Liver (tissue), 9 donors: ENCODE data around the gene STXBP6. TPM values are rescaled to one million over a fixed set of nuclear protein-coding genes. Genes with fewer than 3 reads are reported as not detected.

Experiments
- DNase-seq: peaks from one replicate; pipeline ENCODE4 v3.0.0-alpha.2; 2017; ENCODE audit warnings: low spot score
- H3K27ac ChIP-seq, 2 donors: one replicate each; pipeline ENCODE4 v1.7.0; 2013; ENCODE audit warnings: inconsistent platforms in 2 of 2, low read length in 2 of 2, control low read depth in 1 of 2, low read depth in 1 of 2, mild to moderate bottlenecking in 1 of 2
- H3K27me3 ChIP-seq, 4 donors: one replicate each; pipeline versions ENCODE4 v1.6.1 to v1.7.0; 2013; ENCODE audit warnings: low read length in 3 of 4, inconsistent platforms in 1 of 4, mild to moderate bottlenecking in 1 of 4, moderate library complexity in 1 of 4; ENCODE audit not compliant: control insufficient read depth in 4 of 4, insufficient read depth in 4 of 4
- H3K36me3 ChIP-seq, 4 donors: one replicate each; pipeline versions ENCODE4 v1.6.1 to v1.7.0; 2013; ENCODE audit warnings: low read length in 3 of 4, mild to moderate bottlenecking in 3 of 4, low read depth in 1 of 4, moderate library complexity in 1 of 4; ENCODE audit not compliant: control insufficient read depth in 4 of 4, insufficient read depth in 3 of 4
- H3K4me1 ChIP-seq, 4 donors: one replicate each; pipeline versions ENCODE4 v1.6.1 to v1.7.0; 2013; ENCODE audit warnings: low read length in 3 of 4, mild to moderate bottlenecking in 3 of 4, moderate library complexity in 1 of 4; ENCODE audit not compliant: control insufficient read depth in 4 of 4, insufficient read depth in 4 of 4
- H3K4me3 ChIP-seq, 3 donors: one replicate each; pipeline versions ENCODE4 v1.6.1 to v1.7.0; 2013; ENCODE audit warnings: low read length in 3 of 3, control low read depth in 1 of 3, low read depth in 1 of 3, mild to moderate bottlenecking in 1 of 3
- H3K9ac ChIP-seq, 2 donors: one replicate each; pipeline ENCODE4 v1.7.0; 2013; ENCODE audit warnings: low read length in 2 of 2, mild to moderate bottlenecking in 2 of 2, moderate library complexity in 2 of 2, control low read depth in 1 of 2, low read depth in 1 of 2
- H3K9me3 ChIP-seq, 4 donors: one replicate each; pipeline versions ENCODE4 v1.6.1 to v1.7.0; 2013; ENCODE audit warnings: low read length in 3 of 4; ENCODE audit not compliant: control insufficient read depth in 4 of 4
- ATF3 ChIP-seq: IDR thresholded peaks from 2 replicates; pipeline ENCODE4 v1.6.1; 2016; ENCODE audit warnings: antibody characterized with exemption
- CTCF ChIP-seq: fragments of 150-350 bp; IDR thresholded peaks from 2 replicates; pipeline ENCODE4 v1.5.1; 2017; ENCODE audit warnings: improper control_type of control experiment, low read depth, low read length; ENCODE audit not compliant: missing input control
- EGR1 ChIP-seq, 2 donors: IDR thresholded peaks; 2 replicates each; pipeline ENCODE4 v1.6.1; 2016 to 2018; ENCODE audit warnings: antibody characterized with exemption in 2 of 2, low read depth in 2 of 2
- FOXA1 ChIP-seq: IDR thresholded peaks from 2 replicates; pipeline ENCODE4 v1.6.1; 2016; ENCODE audit warnings: antibody characterized with exemption
- FOXA2 ChIP-seq: IDR thresholded peaks from 2 replicates; pipeline ENCODE4 v1.6.1; 2016; ENCODE audit warnings: antibody characterized with exemption
- GABPA ChIP-seq, 2 donors: IDR thresholded peaks in 1 of 2; conservative IDR thresholded peaks in 1 of 2; 2 replicates each; pipeline ENCODE4 v1.6.1; 2016; ENCODE audit warnings: antibody characterized with exemption in 2 of 2, mild to moderate bottlenecking in 1 of 2, moderate library complexity in 1 of 2
- HNF4A ChIP-seq, 2 donors: conservative IDR thresholded peaks; 2 replicates each; pipeline ENCODE4 v1.6.1; 2016; ENCODE audit warnings: antibody characterized with exemption in 2 of 2, mild to moderate bottlenecking in 2 of 2
- HNF4G ChIP-seq: IDR thresholded peaks from 2 replicates; pipeline ENCODE4 v1.6.1; 2016; ENCODE audit warnings: antibody characterized with exemption
- JUND ChIP-seq, 2 donors: IDR thresholded peaks; 2 replicates each; pipeline ENCODE4 v1.6.1; 2016; ENCODE audit warnings: antibody characterized with exemption in 2 of 2
- MAX ChIP-seq: IDR thresholded peaks from 2 replicates; pipeline ENCODE4 v1.6.1; 2016; ENCODE audit warnings: antibody characterized with exemption
- NR2F2 ChIP-seq: IDR thresholded peaks from 2 replicates; pipeline ENCODE4 v1.6.1; 2016; ENCODE audit warnings: antibody characterized with exemption
- RAD21 ChIP-seq, 2 donors: IDR thresholded peaks; 2 replicates each; pipeline ENCODE4 v1.6.1; 2016; ENCODE audit warnings: antibody characterized with exemption in 2 of 2, mild to moderate bottlenecking in 2 of 2
- REST ChIP-seq: IDR thresholded peaks from 2 replicates; pipeline ENCODE4 v1.6.1; 2016; ENCODE audit warnings: antibody characterized with exemption, mild to moderate bottlenecking
- RXRA ChIP-seq, 2 donors: IDR thresholded peaks; 2 replicates each; pipeline ENCODE4 v1.6.1; 2017 to 2018; ENCODE audit warnings: antibody characterized with exemption in 2 of 2, mild to moderate bottlenecking in 1 of 2
- SP1 ChIP-seq: IDR thresholded peaks from 2 replicates; pipeline ENCODE4 v1.6.1; 2018; ENCODE audit warnings: antibody characterized with exemption, mild to moderate bottlenecking
- TAF1 ChIP-seq: conservative IDR thresholded peaks from 2 replicates; pipeline ENCODE4 v1.6.1; 2016; ENCODE audit warnings: antibody characterized with exemption, mild to moderate bottlenecking
- YY1 ChIP-seq: IDR thresholded peaks from 2 replicates; pipeline ENCODE4 v1.6.1; 2016; ENCODE audit warnings: antibody characterized with exemption, mild to moderate bottlenecking
- ZBTB33 ChIP-seq: IDR thresholded peaks from 2 replicates; pipeline ENCODE4 v1.6.1; 2016; ENCODE audit warnings: antibody characterized with exemption
- WGBS: extraction: QIAGEN DNeasy Blood & Tissue Kit; methylation state at CpG from one replicate; pipeline ENCODE4 v1.1.7; 2013; 5-methylcytosine and 5-hydroxymethylcytosine counted together
- polyA plus RNA-seq, 2 donors: library from polyadenylated mRNA; stranded (reverse) in 1 of 2; unstranded in 1 of 2; fragments of 200-250 nt in 1 of 2; fragments of >200 nt in 1 of 2; fragmentation: Nextera tagmentation in 1 of 2; extraction: Ambion mirVana in 1 of 2; gene quantifications; one replicate each; pipeline versions ENCODE4 v1.2.1 to v1.2.3, GENCODE V29; 2013 to 2015
- total RNA-seq, 2 donors: library from RNA; depleted of rRNA; stranded (reverse); fragments of >200 nt; gene quantifications; one replicate each; pipeline ENCODE4 v1.2.3, GENCODE V29; 2014
- donor health status: healthy.
- donor health status: healthy.
- donor health status: healthy.
- donor health status: healthy.
- donor health status: healthy.

Gene STXBP6
- total and polyA plus RNA-seq, 4 donors, result 1.4 to 3.8 (median 1.8) TPM

GRCh38 chr14:24806061-24806678, 243.8 kb downstream of the STXBP6 start:
- no peaks in the 10 kb centered on the region for H3K36me3 ChIP-seq
- WGBS, result 39% methylated on average over 9 of the region's 9 CpGs
- H3K27ac ChIP-seq, result no peak overlapping the region
- H3K9me3 ChIP-seq, result no peaks in the 10 kb centered on the region
- peak; percentile 70 for DNase-seq
- H3K9ac ChIP-seq, result peak overlapping the region; percentile 5 to 36
- H3K27me3 ChIP-seq, result no peaks in the 10 kb centered on the region
- no peak for TF ChIP-seq HNF4G
- TF ChIP-seq YY1, result no peak
- TF ChIP-seq RAD21 (IDR thresholded peaks at IDR 0.05), result peak; percentile 100
- peak; percentile 35 to 47 for TF ChIP-seq RXRA (IDR thresholded peaks at IDR 0.05)
- no peak for TF ChIP-seq NR2F2
- TF ChIP-seq HNF4A (conservative IDR thresholded peaks at IDR 0.05), result peak in 1 of 2 donors; percentile 22
- TF ChIP-seq REST, result no peak
- TF ChIP-seq EGR1 (IDR thresholded peaks at IDR 0.05; ENCODE audit: low read depth in 2 of 2), result no peak
- no peak for TF ChIP-seq MAX
- TF ChIP-seq ZBTB33, result no peak
- TF ChIP-seq SP1, result no peak
- TF ChIP-seq GABPA (IDR thresholded peaks at IDR 0.05 in 1 of 2, conservative IDR thresholded peaks at IDR 0.05 in 1 of 2), result no peak
- TF ChIP-seq ATF3, result no peak
- TF ChIP-seq TAF1, result no peak
- TF ChIP-seq FOXA2, result no peak
- peak; percentile 95 for TF ChIP-seq CTCF
- TF ChIP-seq JUND (IDR thresholded peaks at IDR 0.05), result no peak
- no peak for TF ChIP-seq FOXA1
- no peak overlapping the region for H3K4me3 ChIP-seq
- peaks cover 0 to 43% (median 31%) of the 10 kb centered on the region in 4 donors for H3K4me1 ChIP-seq
